H1 (cell line): ENCODE measurements around the gene TMEM82. TPM values are rescaled to one million over a fixed set of nuclear protein-coding genes. Genes with fewer than 3 reads are reported as not detected.

ENCODE experiments used
- CTCF ChIA-PET: fragments of 300-600 bp; sonication (Branson Sonifier 250); formaldehyde crosslinking; loops from one replicate; lab custom pipeline; 2021; ENCODE audit not compliant: partially characterized antibody; lab: Charles Lee
- POLR2A ChIA-PET: fragments of 300-600 bp; sonication (Branson Sonifier 250); formaldehyde crosslinking; loops from one replicate; lab custom pipeline; 2021; ENCODE audit warnings: inconsistent platforms; ENCODE audit not compliant: partially characterized antibody; lab: Charles Lee
- DNase-seq, 2 experiments: peaks; one replicate each; pipeline versions ENCODE4 v3.0.0 to v3.0.0-alpha.2; 2010 to 2022; ENCODE audit warnings: low spot score in 2 of 2, low read depth in 1 of 2, mixed read lengths in 1 of 2
- FAIRE-seq: peaks from 2 replicates; lab custom pipeline; 2011; peaks lifted over from hg19 to GRCh38; lab: Jason Lieb, UNC
- H2AFZ ChIP-seq: 2 replicates; pipeline ENCODE4 v1.8.1; 2012; ENCODE audit warnings: low read length, inconsistent platforms
- H2AK5ac ChIP-seq: 2 replicates; pipeline ENCODE4 v1.6.1; 2013; ENCODE audit warnings: low read depth, low read length
- H2BK120ac ChIP-seq: replicated peaks from 2 replicates; pipeline ENCODE3; 2013; ENCODE audit warnings: low read depth, low read length, inconsistent platforms
- H2BK12ac ChIP-seq: 2 replicates; pipeline ENCODE4 v1.6.1; 2013; ENCODE audit warnings: low read depth, low read length
- H2BK15ac ChIP-seq: 2 replicates; pipeline ENCODE4 v1.6.1; 2013; ENCODE audit warnings: low read length
- H2BK20ac ChIP-seq: 2 replicates; pipeline ENCODE4 v1.6.1; 2013; ENCODE audit warnings: low read length
- H2BK5ac ChIP-seq: 2 replicates; pipeline ENCODE4 v1.6.1; 2013; ENCODE audit warnings: low read depth, low read length
- H3K14ac ChIP-seq: 2 replicates; pipeline ENCODE4 v1.6.1; 2013; ENCODE audit warnings: inconsistent platforms; ENCODE audit not compliant: insufficient read length
- H3K18ac ChIP-seq: 2 replicates; pipeline ENCODE4 v1.6.1; 2013; ENCODE audit warnings: low read length; ENCODE audit errors: extremely low read depth
- H3K23ac ChIP-seq: 2 replicates; pipeline ENCODE4 v1.6.1; 2013; ENCODE audit warnings: inconsistent platforms; ENCODE audit not compliant: insufficient read length
- H3K23me2 ChIP-seq: 2 replicates; pipeline ENCODE4 v1.6.1; 2013; ENCODE audit warnings: low read depth, low read length
- H3K27ac ChIP-seq: 2 replicates; pipeline ENCODE4 v1.6.1; 2011; ENCODE audit warnings: low read depth, low read length, inconsistent platforms
- H3K27me3 ChIP-seq, 4 experiments: replicated peaks in 1 of 4; 1 replicate in 1 of 4; 2 replicates in 3 of 4; pipeline versions ENCODE4 v1.6.1 to v1.8.1; 2011 to 2013; ENCODE audit warnings: low read length in 3 of 4, mild to moderate bottlenecking in 3 of 4, inconsistent platforms in 2 of 4, mixed read lengths in 2 of 4, moderate library complexity in 1 of 4; ENCODE audit not compliant: control insufficient read depth in 3 of 4, insufficient read depth in 3 of 4; ENCODE audit errors: extremely low read depth in 1 of 4
- H3K36me3 ChIP-seq, 4 experiments: 2 replicates each; pipeline versions ENCODE4 v1.6.1 to v1.8.1; 2011 to 2013; ENCODE audit warnings: mild to moderate bottlenecking in 4 of 4, low read length in 3 of 4, moderate library complexity in 2 of 4, control low read depth in 1 of 4, inconsistent platforms in 1 of 4; ENCODE audit not compliant: insufficient read depth in 4 of 4, control insufficient read depth in 2 of 4
- H3K4ac ChIP-seq: replicated peaks from 2 replicates; pipeline ENCODE3; 2013; ENCODE audit warnings: low read length, low read depth, mixed read lengths, inconsistent platforms; ENCODE audit not compliant: insufficient read length
- H3K4me1 ChIP-seq, 4 experiments: replicated peaks in 1 of 4; 1 replicate in 1 of 4; 2 replicates in 3 of 4; pipeline versions ENCODE4 v1.6.1 to v1.8.1; 2011 to 2013; ENCODE audit warnings: low read length in 3 of 4, inconsistent platforms in 2 of 4, mixed read lengths in 1 of 4; ENCODE audit not compliant: insufficient read depth in 4 of 4, control insufficient read depth in 3 of 4
- H3K4me2 ChIP-seq, 2 experiments: 2 replicates each; pipeline versions ENCODE4 v1.6.1 to v1.8.1; 2011 to 2013; ENCODE audit warnings: low read depth in 2 of 2, low read length in 2 of 2, control low read depth in 1 of 2, inconsistent platforms in 1 of 2, mild to moderate bottlenecking in 1 of 2; ENCODE audit not compliant: insufficient read depth in 1 of 2
- H3K4me3 ChIP-seq, 4 experiments: fragments of 200-600, 300-600 bp in 1 of 4; sonication (generic), shearing (Covaris generic), sonication (Bioruptor Twin) in 1 of 4; 2 replicates each; pipeline versions ENCODE4 v1.5.1 to v1.8.1; 2011 to 2016; ENCODE audit warnings: low read length in 4 of 4, low read depth in 3 of 4, control low read depth in 2 of 4, inconsistent platforms in 2 of 4, mild to moderate bottlenecking in 2 of 4, mixed read lengths in 1 of 4, moderate library complexity in 1 of 4; ENCODE audit not compliant: insufficient read depth in 2 of 4; ENCODE audit errors: extremely low read depth in 1 of 4
- H3K56ac ChIP-seq: replicated peaks from 2 replicates; pipeline ENCODE3; 2013; ENCODE audit warnings: low read depth, mild to moderate bottlenecking, mixed read lengths, low read length, inconsistent platforms; ENCODE audit not compliant: insufficient read length
- H3K79me1 ChIP-seq: 2 replicates; pipeline ENCODE4 v1.6.1; 2013; ENCODE audit warnings: low read depth, low read length, control low read depth
- H3K79me2 ChIP-seq, 2 experiments: 2 replicates each; pipeline versions ENCODE4 v1.6.1 to v1.8.1; 2012 to 2013; ENCODE audit warnings: low read length in 2 of 2, mild to moderate bottlenecking in 2 of 2, inconsistent platforms in 1 of 2; ENCODE audit not compliant: insufficient read depth in 2 of 2, control insufficient read depth in 1 of 2
- H3K9ac ChIP-seq, 4 experiments: replicated peaks in 1 of 4; 1 replicate in 1 of 4; 2 replicates in 3 of 4; pipeline versions ENCODE4 v1.6.1 to v1.8.1; 2011 to 2013; ENCODE audit warnings: low read depth in 3 of 4, low read length in 3 of 4, control low read depth in 2 of 4, mild to moderate bottlenecking in 2 of 4, moderate library complexity in 2 of 4, inconsistent platforms in 1 of 4; ENCODE audit errors: extremely low read depth in 1 of 4
- H3K9me3 ChIP-seq, 2 experiments: 2 replicates each; pipeline versions ENCODE4 v1.6.1 to v1.8.1; 2012 to 2013; ENCODE audit warnings: mild to moderate bottlenecking in 2 of 2, moderate library complexity in 2 of 2, control low read depth in 1 of 2, inconsistent platforms in 1 of 2, low read depth in 1 of 2, low read length in 1 of 2, mixed read lengths in 1 of 2; ENCODE audit not compliant: insufficient read depth in 2 of 2
- H4K20me1 ChIP-seq, 2 experiments: replicated peaks in 1 of 2; 2 replicates each; pipeline versions ENCODE3 to v1.8.1; 2011 to 2013; ENCODE audit warnings: inconsistent platforms in 2 of 2, low read length in 2 of 2, mild to moderate bottlenecking in 1 of 2; ENCODE audit not compliant: insufficient read depth in 2 of 2, control insufficient read depth in 1 of 2
- H4K5ac ChIP-seq: 2 replicates; pipeline ENCODE4 v1.6.1; 2013; ENCODE audit warnings: low read length, low read depth, mixed read lengths, inconsistent platforms; ENCODE audit not compliant: insufficient read length
- H4K8ac ChIP-seq: 2 replicates; pipeline ENCODE4 v1.8.0; 2013; ENCODE audit warnings: mild to moderate bottlenecking, moderate library complexity, low read length, inconsistent platforms; ENCODE audit not compliant: insufficient read depth; ENCODE audit errors: extremely low read depth
- H4K91ac ChIP-seq: replicated peaks from 2 replicates; pipeline ENCODE3; 2013; ENCODE audit warnings: low read length, mixed read lengths, inconsistent platforms; ENCODE audit not compliant: insufficient read length
- BCL11A ChIP-seq, 2 experiments: IDR thresholded peaks; one replicate each; pipeline ENCODE4 v1.6.1; 2011; ENCODE audit warnings: low read depth in 2 of 2, low read length in 2 of 2, mild to moderate bottlenecking in 2 of 2
- CBX5 ChIP-seq: fragments of 300-800, 300-1000 bp; sonication (generic); IDR thresholded peaks from 2 replicates; pipeline ENCODE4 v1.7.1; 2016; ENCODE audit warnings: antibody characterized with exemption, low read length, low read depth
- CEBPB ChIP-seq: IDR thresholded peaks from 2 replicates; pipeline ENCODE4 v1.6.1; 2012; ENCODE audit warnings: low read depth, low read length
- CREB1 ChIP-seq: IDR thresholded peaks from 2 replicates; pipeline ENCODE4 v1.6.1; 2012; ENCODE audit warnings: inconsistent platforms
- EGR1 ChIP-seq: IDR thresholded peaks from 2 replicates; pipeline ENCODE4 v1.6.1; 2011; ENCODE audit warnings: low read depth, low read length, borderline replicate concordance
- HDAC6 ChIP-seq: IDR thresholded peaks from one replicate; pipeline ENCODE4 v1.7.1; 2012; ENCODE audit warnings: low read depth, mild to moderate bottlenecking, inconsistent platforms, low read length, moderate library complexity
- KDM4A ChIP-seq: IDR thresholded peaks from one replicate; pipeline ENCODE4 v1.7.1; 2012; ENCODE audit warnings: low read depth, mild to moderate bottlenecking, moderate library complexity, low read length, inconsistent platforms; ENCODE audit not compliant: severe bottlenecking
- SIX5 ChIP-seq: IDR thresholded peaks from 2 replicates; pipeline ENCODE4 v1.6.1; 2011; ENCODE audit warnings: mild to moderate bottlenecking, low read depth, low read length
- TAF7 ChIP-seq: optimal IDR thresholded peaks from 2 replicates; pipeline ENCODE3; 2011; ENCODE audit warnings: low read depth, mild to moderate bottlenecking, inconsistent platforms, low read length, moderate library complexity, borderline replicate concordance
- TCF12 ChIP-seq: IDR thresholded peaks from 2 replicates; pipeline ENCODE4 v1.6.1; 2011; ENCODE audit warnings: low read depth, mild to moderate bottlenecking, low read length
- YY1 ChIP-seq: IDR thresholded peaks from 2 replicates; pipeline ENCODE4 v1.6.1; 2011; ENCODE audit warnings: low read depth, mild to moderate bottlenecking, low read length
- ZNF274 ChIP-seq: IDR thresholded peaks from 2 replicates; pipeline ENCODE4 v1.7.0; 2012; ENCODE audit warnings: low read length, borderline replicate concordance; ENCODE audit errors: extremely low read depth
- WGBS, 2 experiments: shearing (Covaris generic) in 1 of 2; methylation state at CpG; one replicate each; pipeline versions ENCODE4 v1.1.6 to v1.1.7; 2013 to 2015; ENCODE audit warnings: low lambda C conversion rate in 2 of 2, mixed read lengths in 2 of 2, inconsistent platforms in 1 of 2, low coverage in 1 of 2, missing lambda C conversion rate in 1 of 2; ENCODE audit not compliant: insufficient replicate concordance in 2 of 2, insufficient coverage in 1 of 2, insufficient read length in 1 of 2; ENCODE audit errors: extremely low coverage in 1 of 2, missing lambda C conversion rate in 1 of 2; 5-methylcytosine and 5-hydroxymethylcytosine counted together
- polyA plus RNA-seq, 7 experiments: library from polyadenylated mRNA; depleted of rRNA in 3 of 7; stranded (reverse) in 5 of 7; unstranded in 2 of 7; fragments of >200 nt in 5 of 7; fragments of 200-250 nt in 2 of 7; gene quantifications; 1 replicate in 5 of 7; 2 replicates in 1 of 7; 4 replicates in 1 of 7; pipeline versions ENCODE4 v1.2.1 to v1.2.3, GENCODE V29; 2011 to 2013; ENCODE audit warnings: missing spikeins in 2 of 7, mixed read lengths in 2 of 7
- total RNA-seq: library from RNA; stranded (reverse); fragmentation: NEBNext Ultra II Directional; extraction: Animal tissue kit (Norgen Biotek cat#: 25700); gene quantifications from 2 replicates; pipeline ENCODE4 v1.2.1, GENCODE V29; 2021
- TF ChIP-seq, protein P1 (sequence below): IDR thresholded peaks from 2 replicates; pipeline ENCODE4 v1.6.1; 2012; ENCODE audit warnings: inconsistent platforms

TMEM82 gene
- total and polyA plus RNA-seq, 2 of the 8 experiments (the other 6 are each of a cell fraction or from before 2014, with no cell fraction given) = 0.32 to 2.1 TPM

DNA sequence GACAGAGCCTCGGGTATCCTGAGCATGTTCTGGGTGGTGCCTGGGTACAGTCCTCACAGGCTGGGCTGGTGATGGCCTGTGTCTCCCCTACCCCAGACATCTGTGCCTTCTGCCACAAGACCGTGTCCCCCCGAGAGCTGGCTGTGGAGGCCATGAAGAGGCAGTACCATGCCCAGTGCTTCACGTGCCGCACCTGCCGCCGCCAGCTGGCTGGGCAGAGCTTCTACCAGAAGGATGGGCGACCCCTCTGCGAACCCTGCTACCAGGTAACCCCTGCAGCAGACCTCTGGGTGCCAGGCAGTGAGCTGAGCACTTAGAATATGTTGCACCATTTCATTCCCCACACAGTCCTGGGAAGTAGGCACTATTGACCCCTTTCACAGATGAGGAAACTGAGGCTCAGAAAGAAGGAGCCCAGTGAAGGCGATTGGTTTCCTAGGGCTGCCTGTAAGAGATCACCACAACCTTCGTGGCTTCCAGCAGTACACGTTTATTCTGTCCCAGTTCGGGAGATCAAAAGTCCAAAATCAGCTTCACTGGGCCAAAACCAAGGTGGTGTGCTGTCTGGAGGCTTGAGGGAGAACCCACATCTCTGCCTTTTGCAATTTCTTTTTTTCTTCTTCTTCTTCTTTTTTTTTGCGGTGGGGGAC, 28.1 kb downstream of the TMEM82 start:
- Histone ChIP-seq H3K23ac (no peak overlapping the region), H3K27me3 (no peaks in the 10 kb centered on the region), H3K23me2 (no peaks in the 10 kb centered on the region), H3K79me2 (no peaks in the 10 kb centered on the region), H3K4me3 (no peak overlapping the region), H2BK120ac (no peak overlapping the region), H3K14ac (no peak overlapping the region), H3K4me2 (no peak overlapping the region), H3K18ac (no peak overlapping the region), H2BK15ac (no peak overlapping the region), H3K36me3 (peaks cover 28 to 84% (median 55%) of the 10 kb centered on the region in 4 experiments), H2BK20ac (no peak overlapping the region), H3K9ac (no peak overlapping the region), H2AFZ (no peak overlapping the region), H3K27ac (no peak overlapping the region), H3K56ac (no peak overlapping the region), H3K9me3 (no peaks in the 10 kb centered on the region), H4K91ac (no peak overlapping the region), H2AK5ac (no peak overlapping the region), H3K4me1 (no peaks in the 10 kb centered on the region), H3K4ac (no peak overlapping the region), H3K79me1 (0 out of 2 replicates have a peak, but pooled peaks cover 3% of the 10 kb centered on the region), H2BK5ac (no peak overlapping the region), H4K20me1 (peaks cover 2 to 5% of the 10 kb centered on the region in 2 experiments), H4K8ac (no peak overlapping the region), H2BK12ac (no peak overlapping the region), H4K5ac (no peak overlapping the region)
- DNase-seq (no peak), FAIRE-seq (no peak)
- ChIA-PET POLR2A (interaction anchor here (0.9 to 5.3 kb wide), 3 partner anchors 11 to 13 kb away, joined by 3 to 37 read pairs (median 8); no protein-coding TSS in a partner anchor), CTCF (interaction anchor here (0.6 to 1.7 kb wide), 7 partner anchors 9 to 1736 kb away, joined by 3 to 5 read pairs (median 3); no protein-coding TSS in a partner anchor)
- WGBS, 2 experiments = 96% methylated on average over 14 of the region's 14 CpGs; no CpG with 5 or more reads in 1 of the 2 experiments
- no peak for TF ChIP-seq EGR1
- no peak for TF ChIP-seq TAF7
- TF ChIP-seq TCF12 = no peak
- TF ChIP-seq, protein P1, sequence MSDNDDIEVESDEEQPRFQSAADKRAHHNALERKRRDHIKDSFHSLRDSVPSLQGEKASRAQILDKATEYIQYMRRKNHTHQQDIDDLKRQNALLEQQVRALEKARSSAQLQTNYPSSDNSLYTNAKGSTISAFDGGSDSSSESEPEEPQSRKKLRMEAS = no peak
- no peak for TF ChIP-seq SIX5
- no peak for TF ChIP-seq ZNF274
- TF ChIP-seq HDAC6 = no peak
- TF ChIP-seq BCL11A (IDR thresholded peaks at IDR 0.05; ENCODE audit: low read depth in 2 of 2, low read length in 2 of 2) = no peak
- TF ChIP-seq CEBPB = no peak
- TF ChIP-seq YY1 = no peak
- TF ChIP-seq KDM4A = no peak
- TF ChIP-seq CBX5 = no peak
- TF ChIP-seq CREB1 = no peak
